Lung (tissue), 12 donors: ENCODE results near the gene ISG20. TPM values are rescaled to one million over a fixed set of nuclear protein-coding genes. Genes with fewer than 3 reads are reported as not detected.

Experiments
- ATAC-seq: fragments of 200-7000 bp; cut with Tn5 transposase; one replicate; pipeline ENCODE4 v1.9.1; 2020; ENCODE audit warnings: moderate number of reproducible peaks; ENCODE audit not compliant: insufficient read depth, low FRiP score
- DNase-seq, 3 donors: peaks; one replicate each; pipeline ENCODE4 v3.0.0-alpha.2; 2013 to 2017
- H3K27ac ChIP-seq, 2 donors: one replicate each; pipeline ENCODE4 v1.5.1; 2013; ENCODE audit warnings: mild to moderate bottlenecking in 2 of 2, moderate library complexity in 2 of 2, control low read depth in 1 of 2, inconsistent platforms in 1 of 2, low read depth in 1 of 2, low read length in 1 of 2
- H3K27me3 ChIP-seq, 3 donors: one replicate each; pipeline ENCODE4 v1.5.1; 2013; ENCODE audit warnings: low read length in 2 of 3; ENCODE audit not compliant: control insufficient read depth in 3 of 3, insufficient read depth in 3 of 3
- H3K36me3 ChIP-seq, 4 donors: one replicate each; pipeline ENCODE4 v1.5.1; 2013; ENCODE audit warnings: low read length in 4 of 4, mild to moderate bottlenecking in 1 of 4, moderate library complexity in 1 of 4; ENCODE audit not compliant: control insufficient read depth in 4 of 4, insufficient read depth in 4 of 4
- H3K4me1 ChIP-seq, 5 donors: one replicate each; pipeline ENCODE4 v1.5.1; 2013; ENCODE audit warnings: low read length in 5 of 5, mild to moderate bottlenecking in 2 of 5, moderate library complexity in 1 of 5; ENCODE audit not compliant: control insufficient read depth in 5 of 5, insufficient read depth in 5 of 5
- H3K4me3 ChIP-seq: one replicate; pipeline ENCODE4 v1.5.1; 2013; ENCODE audit warnings: mild to moderate bottlenecking, control low read depth, moderate library complexity
- H3K9ac ChIP-seq, 2 donors: one replicate each; pipeline ENCODE4 v1.5.1; 2013; ENCODE audit warnings: low read length in 2 of 2, control low read depth in 1 of 2; ENCODE audit not compliant: insufficient read depth in 1 of 2
- H3K9me3 ChIP-seq, 4 donors: one replicate each; pipeline ENCODE4 v1.5.1; 2013; ENCODE audit warnings: low read length in 3 of 4, mild to moderate bottlenecking in 1 of 4, moderate library complexity in 1 of 4; ENCODE audit not compliant: control insufficient read depth in 4 of 4, insufficient read depth in 3 of 4
- WGBS, 2 donors: extraction: QIAGEN DNeasy Blood & Tissue Kit; methylation state at CpG; one replicate each; pipeline ENCODE4 v1.1.7; 2013; 5-methylcytosine and 5-hydroxymethylcytosine counted together
- polyA plus RNA-seq, 2 donors: library from polyadenylated mRNA; stranded (reverse); fragments of 200-250 nt; gene quantifications; one replicate each; pipeline ENCODE4 v1.2.1, GENCODE V29; 2013
- total RNA-seq, 2 donors: library from RNA; depleted of rRNA in 1 of 2; stranded (reverse); fragments of >200 nt in 1 of 2; gene quantifications; one replicate each; pipeline ENCODE4 v1.2.1, GENCODE V29; 2014 to 2021
- TF ChIP-seq, protein P1 (sequence below): IDR thresholded peaks from 2 replicates; pipeline ENCODE4 v1.5.1; 2012; ENCODE audit warnings: mild to moderate bottlenecking; ENCODE audit errors: control extremely low read depth, extremely low read depth
- donor health status: control.
- donor health status: control.
- donor health status: Bipolar disorder and iron deficiency.
- donor health status: healthy.
- donor health status: DM: yes; HTN: yes; CAD: no.

The ISG20 gene
- total and polyA plus RNA-seq, 4 donors, result 18.5 to 61.6 (median 46.6) TPM

DNA sequence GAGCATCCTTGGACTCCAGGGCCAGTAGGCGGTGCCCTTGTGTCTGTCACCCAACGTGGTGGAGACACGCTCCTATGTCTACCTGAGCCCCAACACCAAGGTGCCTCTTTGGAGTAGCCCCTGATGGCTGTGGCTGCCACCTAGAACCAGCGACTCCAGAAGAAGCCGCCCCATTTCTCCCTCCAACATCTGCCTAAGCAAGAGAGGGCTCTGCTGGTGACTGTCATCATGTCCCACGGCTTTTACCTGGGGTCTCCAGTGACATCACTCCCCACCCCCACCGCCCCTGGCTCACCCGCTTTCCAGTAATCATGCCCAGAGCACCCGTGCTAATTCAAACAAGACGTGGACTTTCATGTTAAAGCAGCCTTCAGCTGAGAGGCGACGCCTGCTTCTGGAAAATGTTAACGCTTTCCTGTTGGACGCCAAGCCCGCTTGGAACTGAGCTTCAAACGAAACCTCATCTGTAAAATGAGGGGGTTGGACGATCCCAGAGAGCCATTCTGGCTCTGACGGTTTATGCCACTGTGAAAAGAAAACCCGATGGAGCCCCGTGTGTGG lies 57.0 kb downstream of the ISG20 start:
- H3K36me3 ChIP-seq, result no peaks in the 10 kb centered on the region
- no peaks in the 10 kb centered on the region for H3K9me3 ChIP-seq
- no peak overlapping the region for H3K27ac ChIP-seq
- DNase-seq, result no peak
- no peak overlapping the region for H3K4me3 ChIP-seq
- no peak overlapping the region for H3K9ac ChIP-seq
- 74 to 83% methylated on average over 20 of the region's 20 CpGs for WGBS, 2 donors
- TF ChIP-seq, protein P1, sequence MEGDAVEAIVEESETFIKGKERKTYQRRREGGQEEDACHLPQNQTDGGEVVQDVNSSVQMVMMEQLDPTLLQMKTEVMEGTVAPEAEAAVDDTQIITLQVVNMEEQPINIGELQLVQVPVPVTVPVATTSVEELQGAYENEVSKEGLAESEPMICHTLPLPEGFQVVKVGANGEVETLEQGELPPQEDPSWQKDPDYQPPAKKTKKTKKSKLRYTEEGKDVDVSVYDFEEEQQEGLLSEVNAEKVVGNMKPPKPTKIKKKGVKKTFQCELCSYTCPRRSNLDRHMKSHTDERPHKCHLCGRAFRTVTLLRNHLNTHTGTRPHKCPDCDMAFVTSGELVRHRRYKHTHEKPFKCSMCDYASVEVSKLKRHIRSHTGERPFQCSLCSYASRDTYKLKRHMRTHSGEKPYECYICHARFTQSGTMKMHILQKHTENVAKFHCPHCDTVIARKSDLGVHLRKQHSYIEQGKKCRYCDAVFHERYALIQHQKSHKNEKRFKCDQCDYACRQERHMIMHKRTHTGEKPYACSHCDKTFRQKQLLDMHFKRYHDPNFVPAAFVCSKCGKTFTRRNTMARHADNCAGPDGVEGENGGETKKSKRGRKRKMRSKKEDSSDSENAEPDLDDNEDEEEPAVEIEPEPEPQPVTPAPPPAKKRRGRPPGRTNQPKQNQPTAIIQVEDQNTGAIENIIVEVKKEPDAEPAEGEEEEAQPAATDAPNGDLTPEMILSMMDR, result no peak
- no peaks in the 10 kb centered on the region for H3K4me1 ChIP-seq
- peaks cover 0 to 5% (median 2%) of the 10 kb centered on the region in 3 donors for H3K27me3 ChIP-seq
- ATAC-seq, result no peak

DNA sequence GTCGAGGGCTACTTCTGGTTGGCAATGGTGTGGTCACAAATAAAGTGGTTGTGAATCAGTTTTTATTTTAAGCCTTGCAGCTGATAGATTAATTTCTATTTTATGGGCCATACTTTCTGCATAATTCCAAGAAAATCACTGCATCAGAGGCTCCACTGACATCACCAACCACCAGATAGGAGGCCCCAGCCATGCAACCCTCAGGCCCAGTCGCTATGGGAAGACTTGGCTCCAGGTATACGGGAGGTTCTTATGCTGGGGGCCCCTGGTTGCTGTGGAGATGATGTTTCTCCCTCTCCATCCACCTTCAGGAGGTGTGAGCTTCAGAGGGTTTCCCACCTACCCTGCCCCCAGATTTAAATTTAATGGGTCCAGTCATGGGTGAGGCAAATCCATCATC lies 57.4 kb downstream of the ISG20 start:
- H3K36me3 ChIP-seq, result no peaks in the 10 kb centered on the region
- no peaks in the 10 kb centered on the region for H3K4me1 ChIP-seq
- no peak overlapping the region for H3K27ac ChIP-seq
- peaks cover 0 to 5% (median 2%) of the 10 kb centered on the region in 3 donors for H3K27me3 ChIP-seq
- TF ChIP-seq, protein P1, result no peak
- 86 to 90% methylated on average over 3 of the region's 3 CpGs for WGBS, 2 donors
- no peak overlapping the region for H3K4me3 ChIP-seq
- DNase-seq, result no peak
- no peaks in the 10 kb centered on the region for H3K9me3 ChIP-seq
- no peak overlapping the region for H3K9ac ChIP-seq
- ATAC-seq, result no peak

DNA sequence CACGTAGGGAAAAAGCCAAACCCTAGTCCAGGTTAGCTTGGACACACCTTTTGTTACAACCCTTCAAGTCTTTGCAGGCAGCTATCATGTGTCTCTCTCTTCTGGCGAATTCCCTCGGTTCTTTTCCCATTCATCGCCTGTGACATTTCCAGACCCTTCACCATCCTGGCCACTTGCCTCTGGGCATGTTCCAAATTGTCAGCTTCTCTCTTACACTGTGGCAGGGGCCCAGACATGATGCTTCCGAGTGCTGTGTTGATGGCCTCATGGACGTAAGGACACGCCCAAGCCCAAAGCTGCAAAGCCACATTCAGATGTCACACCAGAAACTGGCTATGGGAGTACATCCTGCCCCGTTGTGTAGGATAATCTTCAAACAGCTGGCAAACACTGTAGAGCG lies 58.5 kb downstream of the ISG20 start:
- no peak for DNase-seq
- H3K36me3 ChIP-seq, result no peaks in the 10 kb centered on the region
- no peak overlapping the region for H3K4me3 ChIP-seq
- H3K9ac ChIP-seq, result no peak overlapping the region
- H3K27ac ChIP-seq, result no peak overlapping the region
- H3K9me3 ChIP-seq, result no peaks in the 10 kb centered on the region
- 78 to 81% methylated on average over 9 of the region's 9 CpGs for WGBS, 2 donors
- ATAC-seq, result no peak
- no peaks in the 10 kb centered on the region for H3K4me1 ChIP-seq
- peaks cover 0 to 5% (median 2%) of the 10 kb centered on the region in 3 donors for H3K27me3 ChIP-seq
- TF ChIP-seq, protein P1, result no peak

DNA sequence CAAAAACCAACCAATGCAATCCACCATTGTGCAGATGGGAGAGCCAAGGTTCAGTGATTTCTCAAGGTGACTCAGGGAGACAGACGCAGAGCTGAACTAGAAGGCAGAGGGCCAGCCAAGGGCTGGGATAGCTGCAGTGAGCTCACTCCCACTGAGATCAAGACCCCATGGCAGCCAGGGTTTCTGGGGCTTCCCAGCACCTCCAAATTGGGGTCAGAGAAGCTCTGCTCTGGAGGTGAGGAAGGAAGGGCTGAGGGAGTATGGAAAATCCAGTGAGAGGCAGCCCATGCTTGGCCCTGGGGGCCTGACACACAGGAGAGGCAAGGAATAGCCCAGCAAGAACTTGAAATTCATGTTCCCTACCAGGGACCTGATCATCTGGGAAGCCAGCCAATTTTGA lies 61.0 kb downstream of the ISG20 start:
- no peak overlapping the region for H3K27ac ChIP-seq
- H3K4me1 ChIP-seq, result no peaks in the 10 kb centered on the region
- H3K36me3 ChIP-seq, result no peaks in the 10 kb centered on the region
- 90 to 91% methylated on average over 1 of the region's 1 CpG for WGBS, 2 donors
- H3K4me3 ChIP-seq, result no peak overlapping the region
- TF ChIP-seq, protein P1, result no peak
- H3K9me3 ChIP-seq, result peaks cover 0 to 1% (median 0%) of the 10 kb centered on the region in 4 donors
- no peak overlapping the region for H3K9ac ChIP-seq
- H3K27me3 ChIP-seq, result peaks cover 0 to 5% (median 2%) of the 10 kb centered on the region in 3 donors
- ATAC-seq, result no peak
- DNase-seq, result no peak
